Neutrophil (primary cell): ENCODE data around the gene TAF1B.

ENCODE experiments used
- H3K27ac ChIP-seq: fragments of 200-600 bp; sonication (generic); 2 replicates; pipeline ENCODE4 v1.5.1; 2016; ENCODE audit warnings: mild to moderate bottlenecking, moderate library complexity
- H3K27me3 ChIP-seq: fragments of 200-600 bp; sonication (generic); 2 replicates; pipeline ENCODE4 v1.6.0; 2016; ENCODE audit warnings: mild to moderate bottlenecking
- H3K36me3 ChIP-seq: fragments of 200-600 bp; sonication (generic); 2 replicates; pipeline ENCODE4 v1.5.1; 2017
- H3K4me1 ChIP-seq, 2 experiments: fragments of 200-600 bp in 1 of 2; sonication (generic) in 1 of 2; 1 replicate in 1 of 2; 2 replicates in 1 of 2; pipeline versions ENCODE4 v1.5.1 to v1.6.1; 2013 to 2016; ENCODE audit warnings: low read depth in 1 of 2, low read length in 1 of 2, mild to moderate bottlenecking in 1 of 2, moderate library complexity in 1 of 2; ENCODE audit not compliant: control insufficient read depth in 1 of 2, insufficient read depth in 1 of 2
- H3K4me3 ChIP-seq, 2 experiments: fragments of 200-600 bp in 1 of 2; sonication (generic) in 1 of 2; 1 replicate in 1 of 2; 2 replicates in 1 of 2; pipeline ENCODE4 v1.5.1; 2013 to 2016; ENCODE audit warnings: low read depth in 1 of 2, low read length in 1 of 2, mild to moderate bottlenecking in 1 of 2, moderate library complexity in 1 of 2
- H3K9me3 ChIP-seq: fragments of 200-600 bp; sonication (generic); 2 replicates; pipeline ENCODE4 v1.5.1; 2016
- TF ChIP-seq, protein P1 (sequence below): fragments of 200-600 bp; sonication (generic); IDR thresholded peaks from 2 replicates; pipeline ENCODE4 v1.5.1; 2016; ENCODE audit warnings: antibody characterized with exemption

TAF1B gene

GRCh38 chr2:9965119-9965822, 122.0 kb downstream of the TAF1B start:
- Histone ChIP-seq H3K4me3 (peak overlapping the region in 1 of 2 experiments; percentile 21), H3K4me1 (peaks cover 13 to 24% of the 10 kb centered on the region in 2 experiments), H3K27me3 (peaks cover 15% of the 10 kb centered on the region), H3K36me3 (no peaks in the 10 kb centered on the region), H3K9me3 (no peaks in the 10 kb centered on the region), H3K27ac (no peak overlapping the region)
- TF ChIP-seq, protein P1, sequence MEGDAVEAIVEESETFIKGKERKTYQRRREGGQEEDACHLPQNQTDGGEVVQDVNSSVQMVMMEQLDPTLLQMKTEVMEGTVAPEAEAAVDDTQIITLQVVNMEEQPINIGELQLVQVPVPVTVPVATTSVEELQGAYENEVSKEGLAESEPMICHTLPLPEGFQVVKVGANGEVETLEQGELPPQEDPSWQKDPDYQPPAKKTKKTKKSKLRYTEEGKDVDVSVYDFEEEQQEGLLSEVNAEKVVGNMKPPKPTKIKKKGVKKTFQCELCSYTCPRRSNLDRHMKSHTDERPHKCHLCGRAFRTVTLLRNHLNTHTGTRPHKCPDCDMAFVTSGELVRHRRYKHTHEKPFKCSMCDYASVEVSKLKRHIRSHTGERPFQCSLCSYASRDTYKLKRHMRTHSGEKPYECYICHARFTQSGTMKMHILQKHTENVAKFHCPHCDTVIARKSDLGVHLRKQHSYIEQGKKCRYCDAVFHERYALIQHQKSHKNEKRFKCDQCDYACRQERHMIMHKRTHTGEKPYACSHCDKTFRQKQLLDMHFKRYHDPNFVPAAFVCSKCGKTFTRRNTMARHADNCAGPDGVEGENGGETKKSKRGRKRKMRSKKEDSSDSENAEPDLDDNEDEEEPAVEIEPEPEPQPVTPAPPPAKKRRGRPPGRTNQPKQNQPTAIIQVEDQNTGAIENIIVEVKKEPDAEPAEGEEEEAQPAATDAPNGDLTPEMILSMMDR: no peak

GRCh38 chr2:9966491-9967022, 123.3 kb downstream of the TAF1B start:
- no peak overlapping the region for H3K4me3 ChIP-seq
- H3K27me3 ChIP-seq: peaks cover 4% of the 10 kb centered on the region
- TF ChIP-seq, protein P1: no peak
- H3K36me3 ChIP-seq: no peaks in the 10 kb centered on the region
- no peaks in the 10 kb centered on the region for H3K9me3 ChIP-seq
- no peak overlapping the region for H3K27ac ChIP-seq
- H3K4me1 ChIP-seq: peaks cover 13 to 24% of the 10 kb centered on the region in 2 experiments

GRCh38 chr2:9967053-9967775, 123.9 kb downstream of the TAF1B start:
- H3K36me3 ChIP-seq: no peaks in the 10 kb centered on the region
- TF ChIP-seq, protein P1: no peak
- no peak overlapping the region for H3K4me3 ChIP-seq
- H3K9me3 ChIP-seq: no peaks in the 10 kb centered on the region
- H3K27ac ChIP-seq: no peak overlapping the region
- H3K27me3 ChIP-seq: no peaks in the 10 kb centered on the region
- H3K4me1 ChIP-seq: peaks cover 13 to 24% of the 10 kb centered on the region in 2 experiments

GRCh38 chr2:9968553-9969497, 125.6 kb downstream of the TAF1B start:
- H3K36me3 ChIP-seq: no peaks in the 10 kb centered on the region
- H3K27ac ChIP-seq: no peak overlapping the region
- peaks cover 13 to 19% of the 10 kb centered on the region in 2 experiments for H3K4me1 ChIP-seq
- H3K9me3 ChIP-seq: no peaks in the 10 kb centered on the region
- no peaks in the 10 kb centered on the region for H3K27me3 ChIP-seq
- H3K4me3 ChIP-seq: no peak overlapping the region
- TF ChIP-seq, protein P1: no peak
